Colon (tissue), 2 donors: ENCODE results near the gene CEPT1.

ENCODE experiments used
- FAIRE-seq: peaks from 2 replicates; lab custom pipeline; 2012; peaks lifted over from hg19 to GRCh38; lab: Jason Lieb, UNC
- donor health status: control.
- donor health status: control.

CEPT1 gene

DNA sequence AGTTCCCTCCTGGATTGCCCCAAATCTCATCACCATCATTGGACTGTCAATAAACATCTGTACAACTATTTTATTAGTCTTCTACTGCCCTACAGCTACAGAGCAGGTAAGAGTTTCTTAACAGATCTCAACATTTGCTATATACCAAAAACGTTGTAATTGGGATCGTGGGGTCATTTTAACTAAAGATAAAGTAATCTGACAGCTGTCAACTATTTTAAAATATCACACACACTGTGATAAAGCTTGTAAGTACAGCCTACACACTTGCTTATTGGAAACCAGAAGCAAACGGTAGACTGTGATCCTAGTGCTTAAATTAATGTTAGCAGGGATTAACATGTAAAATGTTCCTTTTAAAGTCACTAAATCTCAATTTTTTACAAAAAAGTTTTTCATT, 7.9 kb downstream of the CEPT1 start:
- no peak for FAIRE-seq

DNA sequence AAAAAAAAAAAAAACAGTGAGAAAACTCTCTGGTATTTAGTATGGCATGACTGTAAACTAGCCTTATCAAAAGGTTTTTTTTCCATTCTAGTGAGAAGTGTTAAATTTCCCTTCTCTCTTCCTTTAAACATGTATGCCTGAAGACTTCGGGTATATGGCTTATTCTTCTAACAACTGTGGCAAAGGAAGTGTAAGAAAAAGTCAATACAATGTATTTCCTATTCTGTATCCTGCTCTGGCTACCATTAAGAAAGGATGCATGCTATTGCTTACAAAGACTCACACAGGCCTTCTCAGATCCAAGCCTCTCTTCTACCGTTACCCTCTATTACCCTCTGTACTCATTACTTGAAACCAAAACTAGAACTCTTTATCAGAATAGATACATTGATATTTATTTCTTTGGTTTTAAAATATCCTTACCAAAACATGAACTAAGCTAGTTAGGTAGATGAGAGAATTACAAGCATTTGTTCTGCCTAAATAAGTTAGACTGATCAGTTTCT, 8.4 kb downstream of the CEPT1 start:
- no peak for FAIRE-seq

DNA sequence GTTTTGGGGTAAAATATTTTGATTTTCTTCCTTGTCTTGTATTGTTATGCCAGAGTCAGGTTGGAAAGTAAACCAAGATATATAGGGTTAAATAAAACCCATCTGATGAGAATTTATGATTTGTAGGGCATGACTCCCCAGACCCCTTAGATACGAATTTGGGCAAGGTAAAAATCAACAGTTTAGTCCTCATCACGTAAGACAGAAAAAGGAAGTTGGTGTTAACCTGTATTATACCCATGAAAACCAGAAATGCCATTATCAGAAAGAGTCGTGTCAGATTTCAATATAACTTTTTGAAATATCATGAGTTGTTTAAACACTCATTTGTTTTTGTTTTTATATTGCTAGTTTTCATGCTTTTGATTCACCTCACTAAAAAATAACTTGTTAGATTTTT, 11.8 kb downstream of the CEPT1 start:
- FAIRE-seq = no peak

DNA sequence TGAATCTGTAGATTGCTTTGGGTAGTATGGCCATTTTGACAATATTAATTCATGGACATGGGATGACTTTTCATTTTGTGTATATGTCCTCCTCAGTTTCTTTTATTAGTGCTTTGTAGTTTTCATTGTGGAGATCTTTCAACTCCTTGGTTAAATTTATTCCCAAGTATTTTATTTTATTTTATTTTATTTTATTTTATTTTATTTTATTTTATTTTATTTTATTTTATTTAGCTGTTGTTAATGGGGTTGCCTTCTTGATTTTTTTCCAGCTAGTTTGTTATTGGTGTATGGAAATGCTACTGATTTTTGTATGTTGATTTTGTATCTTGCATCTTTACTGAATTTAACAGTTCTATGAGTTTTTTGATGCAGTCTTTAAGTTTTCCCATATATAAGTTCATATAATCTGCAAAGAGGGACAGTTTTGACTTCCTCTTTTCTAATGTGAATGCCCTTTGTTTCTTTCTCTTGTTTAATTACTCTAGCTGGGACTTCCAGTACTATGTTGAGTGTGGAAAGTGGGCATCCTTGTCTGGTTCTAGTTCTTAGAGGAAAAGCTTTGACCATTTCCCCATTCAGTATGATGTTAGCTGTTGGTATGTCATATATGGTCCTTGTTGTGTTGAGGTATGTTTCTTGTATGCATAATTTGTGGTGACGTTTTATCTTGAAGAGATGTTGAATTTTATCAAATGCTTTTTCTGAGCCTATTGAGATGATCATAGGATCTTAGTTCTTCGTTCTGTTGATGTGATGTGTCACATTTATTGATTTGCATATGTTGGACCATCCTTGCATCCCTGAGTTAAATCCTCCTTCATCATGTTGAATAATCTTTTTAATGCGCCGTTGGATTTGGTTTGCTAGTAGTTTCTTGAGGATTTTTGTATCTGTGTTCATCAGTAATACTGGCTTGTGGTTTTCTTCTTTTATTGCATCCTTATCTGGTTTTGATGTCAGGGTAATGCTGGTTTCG, 14.3 kb downstream of the CEPT1 start:
- FAIRE-seq = no peak

DNA sequence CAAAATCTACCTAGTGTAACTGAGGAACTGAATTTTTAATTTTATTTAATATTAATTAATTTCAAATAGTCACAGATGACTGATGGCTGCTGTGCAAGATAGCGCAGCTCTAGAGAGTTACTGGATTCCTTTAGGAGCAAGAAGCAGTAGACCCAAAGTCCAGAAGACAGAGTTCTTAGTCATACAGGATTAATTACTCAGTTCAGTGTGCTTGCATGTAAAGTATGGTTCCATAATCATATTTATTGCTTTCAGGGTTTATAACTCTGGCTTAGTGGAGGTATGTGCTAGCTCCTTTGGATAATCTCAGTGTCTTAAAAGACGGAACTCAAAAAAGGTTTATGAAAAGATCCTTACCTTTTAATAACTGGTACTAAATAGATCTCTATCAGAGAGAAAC, 17.4 kb downstream of the CEPT1 start:
- no peak for FAIRE-seq

DNA sequence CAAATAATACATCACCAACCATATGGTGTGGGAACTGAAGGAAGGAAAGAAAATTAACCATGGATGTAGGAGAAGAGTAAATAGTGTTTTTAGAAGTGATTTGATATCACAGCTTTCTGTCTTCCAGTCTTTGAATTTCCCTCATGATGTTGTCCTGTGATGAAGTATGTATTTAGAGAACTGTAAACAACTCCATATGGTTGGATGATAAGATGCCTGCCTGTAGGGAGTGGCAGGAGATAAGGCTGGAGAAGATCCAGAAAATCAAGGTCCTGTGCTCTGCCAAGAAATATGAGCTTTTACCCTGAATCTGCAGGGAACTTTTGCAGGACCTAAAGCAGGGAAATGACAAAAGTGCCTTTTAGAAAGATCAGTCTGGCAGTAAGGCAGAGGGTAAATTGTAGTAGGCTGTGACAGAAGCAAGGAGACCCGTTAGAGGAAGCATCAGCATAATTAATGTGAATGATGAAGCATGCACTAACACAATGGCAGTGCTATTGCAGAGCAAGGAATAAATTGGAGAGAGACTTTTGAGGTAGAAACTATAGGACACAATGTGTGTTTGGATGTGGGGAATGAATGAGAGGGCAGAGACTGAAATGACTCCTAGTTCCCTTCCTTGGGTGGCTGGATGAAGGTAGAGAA, 21.9 kb downstream of the CEPT1 start:
- no peak for FAIRE-seq

DNA sequence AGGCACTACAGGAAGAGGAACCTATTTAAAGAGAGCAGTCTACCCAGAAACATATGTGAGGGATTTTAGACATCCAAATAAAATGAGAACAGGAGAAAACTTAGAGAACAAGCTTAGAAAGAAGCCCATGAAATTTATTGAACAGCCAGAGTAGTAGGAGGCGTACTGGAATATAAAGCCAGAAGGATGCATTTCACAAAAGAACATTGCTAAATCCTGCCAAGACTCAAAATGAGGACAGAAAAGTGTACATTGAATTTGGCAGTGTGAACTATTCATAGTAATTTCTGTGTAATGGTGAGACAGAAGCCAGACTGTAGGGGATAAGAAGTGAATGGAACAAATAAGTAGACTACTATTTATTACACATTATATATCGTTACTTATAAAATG, 22.5 kb downstream of the CEPT1 start:
- FAIRE-seq = no peak

DNA sequence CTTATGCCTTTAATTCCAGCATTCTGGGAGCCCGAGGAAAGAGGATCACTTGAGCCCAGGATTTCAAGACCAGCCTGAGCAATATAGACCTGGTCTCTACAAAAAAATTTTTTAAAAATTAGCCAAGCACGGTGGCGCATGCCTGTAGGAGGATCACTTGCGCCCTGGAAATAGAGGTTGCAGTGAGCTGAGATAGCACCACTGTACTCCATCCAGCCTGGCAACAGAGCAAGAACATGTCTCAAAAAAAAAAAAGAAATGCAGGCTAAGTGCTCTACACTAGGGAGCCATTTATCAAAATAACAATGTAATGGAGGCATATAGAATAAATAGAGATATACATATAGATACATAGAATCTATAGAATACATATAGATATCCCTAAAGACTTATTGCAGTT, 23.3 kb downstream of the CEPT1 start:
- no peak for FAIRE-seq

DNA sequence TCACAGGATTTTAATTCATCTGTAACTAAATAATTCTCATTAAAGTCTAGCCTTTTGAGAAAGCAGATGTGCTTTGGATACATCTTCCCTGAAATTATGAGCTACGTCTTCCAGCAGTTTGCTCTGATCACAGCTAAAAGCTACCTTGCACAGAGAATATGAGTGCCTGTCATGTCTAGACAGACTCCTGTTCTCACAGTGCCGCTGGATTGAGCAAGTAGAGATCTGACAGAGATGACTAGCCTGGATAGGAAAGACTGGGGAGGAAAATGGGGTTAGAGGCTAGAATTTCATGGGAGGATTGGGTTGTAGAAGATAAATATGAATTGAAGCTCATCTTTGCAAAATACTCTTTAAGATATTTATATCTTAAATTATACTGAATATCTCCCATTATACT, 24.1 kb downstream of the CEPT1 start:
- no peak for FAIRE-seq

DNA sequence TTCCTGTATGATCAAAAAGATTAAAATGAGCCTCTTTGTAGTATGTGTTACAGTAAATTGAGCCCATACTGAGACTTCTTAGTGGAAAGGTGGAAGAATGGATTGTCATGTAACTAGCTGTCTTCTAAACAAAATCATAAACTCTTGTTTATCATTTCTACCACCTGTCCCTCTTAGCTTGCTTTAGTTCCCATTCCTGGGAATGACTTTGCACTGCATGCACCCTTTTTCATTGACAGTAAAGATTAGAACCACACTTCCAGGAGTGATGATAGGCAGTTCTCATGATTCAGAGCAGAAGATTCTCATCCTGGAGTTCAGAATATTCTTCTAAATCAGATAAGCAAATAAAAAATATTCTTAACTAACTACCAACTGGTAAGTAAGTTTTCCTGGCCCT, 32.4 kb downstream of the CEPT1 start:
- no peak for FAIRE-seq

DNA sequence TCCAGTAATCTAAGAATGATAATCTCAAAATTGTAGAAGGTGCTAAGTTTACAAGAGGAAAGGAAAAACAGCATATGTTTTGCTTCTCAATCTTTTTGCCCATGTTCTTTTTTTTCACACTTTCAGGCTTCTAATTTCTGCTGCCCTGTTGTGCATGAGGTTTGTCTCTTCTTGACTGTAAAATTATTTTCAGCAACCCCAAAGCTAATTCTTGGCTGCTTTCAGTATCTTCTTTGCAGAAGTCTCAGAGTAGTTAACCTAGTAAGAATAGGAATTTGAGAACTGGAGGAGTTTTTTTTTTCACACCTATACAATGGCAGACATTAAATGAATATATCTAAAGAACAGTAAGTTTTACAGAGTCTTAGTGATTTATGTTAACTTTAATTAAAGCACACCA, 34.0 kb downstream of the CEPT1 start:
- FAIRE-seq = no peak

DNA sequence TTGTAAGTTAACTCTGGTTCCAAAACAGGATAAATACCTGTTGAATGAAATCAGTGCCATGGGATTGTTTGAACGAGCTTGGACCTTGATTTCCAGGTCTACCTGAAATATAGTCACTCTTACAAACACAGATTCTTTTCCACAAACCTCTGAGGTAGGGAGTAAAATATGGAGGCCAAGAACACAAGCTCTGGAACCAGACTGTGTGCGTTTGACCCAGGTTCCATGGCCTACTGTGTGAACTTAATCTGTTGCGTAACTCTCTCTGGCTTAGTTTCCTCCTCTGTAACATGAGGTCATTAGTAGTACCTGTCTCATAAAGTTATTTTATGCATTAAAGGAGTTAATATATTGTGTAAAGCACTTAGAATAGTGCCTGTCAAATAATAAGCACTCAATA, 35.3 kb downstream of the CEPT1 start:
- no peak for FAIRE-seq

DNA sequence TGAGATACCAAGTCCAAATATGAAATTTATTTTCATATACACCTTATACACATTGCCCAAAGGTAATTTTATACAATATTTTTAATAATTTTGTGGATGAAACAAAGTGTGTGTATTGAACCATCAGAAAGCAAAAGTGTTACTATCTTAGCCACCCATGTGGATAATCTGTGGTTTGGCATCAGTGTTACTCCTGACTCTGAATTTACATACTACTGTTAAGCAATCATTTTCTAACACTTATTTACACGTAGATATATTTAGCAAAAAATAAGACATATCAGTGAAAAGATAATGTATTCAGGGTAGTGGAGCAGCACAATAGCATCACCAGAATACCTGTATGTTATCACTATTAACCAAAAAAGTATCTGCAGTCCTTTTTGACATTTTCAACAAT, 36.7 kb downstream of the CEPT1 start:
- FAIRE-seq = no peak

DNA sequence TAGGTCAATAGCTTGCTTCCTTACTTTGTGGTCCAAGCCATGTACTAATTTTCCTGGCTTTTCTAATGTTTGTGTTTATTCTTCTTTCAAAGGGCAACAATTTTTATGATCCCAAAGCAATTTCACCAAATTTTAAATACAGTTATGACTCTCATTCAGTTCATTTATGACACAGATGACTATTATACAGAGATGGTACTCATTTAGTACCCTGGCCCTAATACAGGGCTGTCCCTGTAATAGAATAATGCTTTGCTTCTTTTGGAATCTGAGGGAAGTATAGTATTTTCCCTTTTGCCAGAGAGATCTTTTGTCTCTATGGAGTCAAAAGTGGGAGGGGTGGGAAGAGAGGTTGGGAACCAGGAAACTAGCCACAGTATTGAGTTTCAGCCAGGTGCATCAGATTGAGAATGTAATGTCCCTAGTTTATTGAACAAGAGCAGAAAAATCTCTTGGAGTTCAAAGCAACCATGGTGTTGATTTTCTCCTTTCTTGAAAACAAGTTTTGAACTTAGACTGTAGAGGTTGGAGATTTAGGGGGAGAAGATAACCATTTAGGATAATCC, 40.0 kb downstream of the CEPT1 start:
- FAIRE-seq = no peak

DNA sequence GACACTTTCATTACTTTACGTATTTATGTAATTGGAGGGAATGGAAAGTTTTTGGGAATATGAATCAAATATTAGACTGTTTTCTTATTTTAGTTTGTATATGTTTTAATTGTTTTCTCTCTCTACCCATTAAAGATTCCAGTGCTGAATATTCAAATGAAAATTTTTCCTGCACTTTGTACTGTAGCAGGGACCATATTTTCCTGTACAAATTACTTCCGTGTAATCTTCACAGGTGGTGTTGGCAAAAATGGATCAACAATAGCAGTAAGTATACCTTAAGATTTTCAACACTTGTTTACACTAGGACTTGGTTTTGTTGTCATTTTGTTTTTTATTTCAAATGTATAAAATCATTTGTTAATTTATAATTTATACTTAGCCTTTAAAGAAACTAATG, 42.0 kb downstream of the CEPT1 start:
- no peak for FAIRE-seq

DNA sequence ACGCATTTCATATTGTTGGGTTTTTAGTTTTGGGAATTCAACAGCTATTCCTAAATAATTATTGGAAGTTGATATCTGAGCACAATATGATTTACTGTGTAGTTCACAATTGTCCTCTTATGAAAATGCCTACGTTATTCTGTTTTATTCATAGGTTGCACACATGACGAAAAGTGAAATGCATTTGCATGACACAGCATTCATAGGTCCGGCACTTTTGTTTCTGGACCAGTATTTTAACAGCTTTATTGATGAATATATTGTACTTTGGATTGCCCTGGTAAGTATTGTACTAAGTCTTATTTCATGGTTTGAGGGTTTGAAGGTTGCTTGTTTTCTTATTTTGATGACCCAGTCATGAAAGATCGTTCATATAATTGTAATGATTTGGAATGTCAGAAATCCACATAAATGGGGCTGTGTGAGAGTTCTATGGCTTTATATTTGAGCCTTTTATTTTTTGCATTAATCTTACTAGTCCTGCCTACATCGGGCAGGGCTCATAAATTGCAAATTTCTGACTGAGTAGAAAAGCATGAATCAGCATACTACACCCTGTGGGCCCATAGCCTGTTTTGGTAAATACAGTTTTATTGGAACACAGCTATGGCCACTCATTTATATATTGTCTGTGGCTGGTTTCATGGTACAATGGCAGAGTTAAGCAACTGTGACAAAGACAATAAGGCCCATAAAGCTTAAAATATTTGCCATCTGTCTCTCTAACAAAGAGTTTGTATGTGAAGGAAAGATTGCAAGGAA, 43.5 kb downstream of the CEPT1 start:
- FAIRE-seq = no peak

DNA sequence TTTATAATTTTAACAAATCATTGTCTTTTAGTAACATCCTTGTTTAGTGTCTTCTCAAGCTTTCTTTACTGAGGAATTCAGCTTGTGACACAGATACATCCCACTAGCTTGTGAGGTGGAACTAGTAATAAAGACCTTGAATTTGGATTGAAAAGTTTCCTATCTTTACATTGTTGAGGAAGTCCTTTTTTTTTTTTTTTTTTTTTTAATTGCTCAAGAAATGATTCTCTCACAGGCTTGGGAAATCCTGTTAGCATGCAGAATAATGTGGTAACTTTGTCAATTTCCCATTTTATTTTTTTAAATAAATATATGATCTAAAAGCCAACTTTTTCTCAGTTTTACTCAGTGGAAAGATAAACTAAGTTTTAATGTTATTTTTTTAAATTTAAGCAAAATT, 44.6 kb downstream of the CEPT1 start:
- FAIRE-seq = no peak

DNA sequence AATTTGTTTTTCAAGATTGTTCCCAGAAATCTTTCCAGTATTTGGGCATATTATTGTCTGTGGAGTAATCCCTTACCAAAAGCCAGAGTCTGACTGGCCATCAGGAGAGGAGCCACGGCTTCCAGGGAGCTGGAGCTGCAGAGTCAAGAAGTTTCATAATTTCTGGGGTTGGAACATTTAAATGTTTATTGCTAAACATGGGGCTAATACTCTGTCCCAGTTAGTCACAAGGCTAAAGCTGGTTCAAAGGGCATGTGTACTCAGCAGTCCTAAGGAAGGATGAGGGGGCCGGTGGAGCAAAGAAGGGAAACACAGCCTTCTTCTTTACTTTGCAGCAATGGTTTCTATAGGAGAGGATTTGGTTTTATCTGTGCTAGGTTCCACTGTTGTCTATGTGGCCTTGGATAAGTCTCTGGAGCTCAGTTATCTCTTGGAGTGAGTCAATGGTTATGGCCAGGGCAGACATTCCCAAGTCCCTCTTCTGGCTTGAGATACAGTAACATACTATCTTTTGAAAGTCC, 51.0 kb downstream of the CEPT1 start:
- no peak for FAIRE-seq

DNA sequence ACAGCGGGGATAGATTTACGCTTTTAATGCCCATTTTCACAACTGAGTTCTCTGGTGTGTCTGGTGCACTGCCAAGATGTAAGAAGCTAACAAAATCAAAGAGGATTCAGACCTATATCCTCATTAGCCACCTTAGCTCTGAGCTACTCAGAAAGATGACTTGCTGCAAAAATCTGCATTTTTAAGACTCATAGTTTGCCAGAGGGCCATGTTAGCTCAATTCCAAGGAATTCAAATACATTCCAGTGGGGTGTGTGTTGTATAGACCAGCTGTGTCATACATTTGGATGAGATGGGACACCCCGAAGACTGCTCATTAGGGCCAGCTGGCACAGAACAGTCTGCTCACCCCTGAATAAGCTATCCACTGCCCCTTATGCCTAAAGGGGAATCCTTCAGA, 51.5 kb downstream of the CEPT1 start:
- no peak for FAIRE-seq

DNA sequence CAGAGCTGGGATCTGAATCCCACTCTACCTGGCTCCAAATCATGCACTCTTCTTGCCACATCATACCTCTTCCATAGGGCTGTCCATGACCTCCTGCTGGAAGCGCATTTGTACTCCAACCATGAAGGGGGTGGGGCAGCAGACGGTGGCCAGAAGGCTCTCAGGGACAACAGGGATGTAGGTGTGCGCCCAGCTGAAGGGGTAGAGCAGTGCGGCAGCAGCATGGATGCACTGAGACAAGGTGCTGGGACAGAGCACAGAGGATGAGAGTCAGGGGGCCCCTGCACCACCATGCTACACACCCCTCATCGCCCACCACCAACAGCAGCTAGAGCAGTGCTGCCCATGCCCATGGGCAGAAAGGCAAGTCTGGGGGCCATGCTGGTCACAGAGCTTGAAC, 52.1 kb downstream of the CEPT1 start:
- no peak for FAIRE-seq

DNA sequence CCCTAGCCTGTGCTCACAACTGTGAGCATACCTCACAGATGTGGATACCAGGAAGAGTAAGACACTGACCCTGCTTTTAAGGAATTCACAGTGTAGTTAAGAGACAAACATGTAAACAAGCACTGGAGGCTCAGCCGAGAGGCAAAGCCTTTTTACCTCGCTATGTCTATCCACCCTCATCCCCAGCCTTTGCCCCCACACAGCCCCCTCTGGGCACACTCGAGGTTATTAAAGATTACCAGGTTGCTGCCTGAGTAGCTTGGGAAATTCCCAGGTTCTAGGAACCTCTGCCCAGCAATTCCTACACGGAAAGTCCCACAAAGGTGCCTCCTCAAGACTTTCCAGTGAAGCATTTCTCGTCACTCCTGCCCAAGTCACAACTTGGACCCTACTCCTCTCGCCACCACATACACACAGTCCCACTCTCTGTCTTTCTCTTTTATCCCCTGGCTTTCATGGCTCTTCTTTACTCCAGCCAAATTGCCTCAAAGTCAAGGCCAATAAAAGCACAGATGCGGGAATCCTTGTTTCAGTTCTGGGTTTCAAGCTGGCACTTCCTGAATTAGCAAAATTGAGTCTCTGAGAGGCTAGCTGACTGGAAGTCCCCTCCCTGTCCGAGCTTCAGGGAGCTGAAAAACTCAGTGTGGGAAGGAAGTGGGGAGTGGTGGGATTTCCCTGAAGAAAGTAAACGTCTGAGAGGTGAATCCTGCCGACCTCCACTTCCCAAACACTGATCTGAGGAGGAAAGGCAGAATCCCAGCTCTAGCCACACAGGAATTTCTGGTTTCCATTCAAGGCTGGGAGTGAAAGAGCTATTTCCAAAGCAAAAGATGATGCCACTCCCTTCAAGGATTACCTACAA, 52.9 kb downstream of the CEPT1 start:
- FAIRE-seq = no peak
